ENCODE data around the gene SLC35G3.

SLC35G3 gene

GRCh38 chr17:35191001-35191695 lies 3.0 kb downstream of the SLC35G3 start:
- no peak for DNase-seq (ENCODE audit: low read depth in 1 of 2, low spot score in 1 of 2)
- TF ChIP-seq SPI1 (IDR thresholded peaks at IDR 0.05; ENCODE audit: borderline replicate concordance, low read depth) (no peak), POLR2AphosphoS5 (IDR thresholded peaks at IDR 0.05; ENCODE audit: low read depth) (no peak), GABPA (IDR thresholded peaks at IDR 0.05; ENCODE audit: low read depth) (no peak)
- TF ChIP-seq, protein P1, sequence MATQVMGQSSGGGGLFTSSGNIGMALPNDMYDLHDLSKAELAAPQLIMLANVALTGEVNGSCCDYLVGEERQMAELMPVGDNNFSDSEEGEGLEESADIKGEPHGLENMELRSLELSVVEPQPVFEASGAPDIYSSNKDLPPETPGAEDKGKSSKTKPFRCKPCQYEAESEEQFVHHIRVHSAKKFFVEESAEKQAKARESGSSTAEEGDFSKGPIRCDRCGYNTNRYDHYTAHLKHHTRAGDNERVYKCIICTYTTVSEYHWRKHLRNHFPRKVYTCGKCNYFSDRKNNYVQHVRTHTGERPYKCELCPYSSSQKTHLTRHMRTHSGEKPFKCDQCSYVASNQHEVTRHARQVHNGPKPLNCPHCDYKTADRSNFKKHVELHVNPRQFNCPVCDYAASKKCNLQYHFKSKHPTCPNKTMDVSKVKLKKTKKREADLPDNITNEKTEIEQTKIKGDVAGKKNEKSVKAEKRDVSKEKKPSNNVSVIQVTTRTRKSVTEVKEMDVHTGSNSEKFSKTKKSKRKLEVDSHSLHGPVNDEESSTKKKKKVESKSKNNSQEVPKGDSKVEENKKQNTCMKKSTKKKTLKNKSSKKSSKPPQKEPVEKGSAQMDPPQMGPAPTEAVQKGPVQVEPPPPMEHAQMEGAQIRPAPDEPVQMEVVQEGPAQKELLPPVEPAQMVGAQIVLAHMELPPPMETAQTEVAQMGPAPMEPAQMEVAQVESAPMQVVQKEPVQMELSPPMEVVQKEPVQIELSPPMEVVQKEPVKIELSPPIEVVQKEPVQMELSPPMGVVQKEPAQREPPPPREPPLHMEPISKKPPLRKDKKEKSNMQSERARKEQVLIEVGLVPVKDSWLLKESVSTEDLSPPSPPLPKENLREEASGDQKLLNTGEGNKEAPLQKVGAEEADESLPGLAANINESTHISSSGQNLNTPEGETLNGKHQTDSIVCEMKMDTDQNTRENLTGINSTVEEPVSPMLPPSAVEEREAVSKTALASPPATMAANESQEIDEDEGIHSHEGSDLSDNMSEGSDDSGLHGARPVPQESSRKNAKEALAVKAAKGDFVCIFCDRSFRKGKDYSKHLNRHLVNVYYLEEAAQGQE (IDR thresholded peaks at IDR 0.05; ENCODE audit: insufficient replicate concordance, low read depth), result no peak
- TF ChIP-seq, protein P2, sequence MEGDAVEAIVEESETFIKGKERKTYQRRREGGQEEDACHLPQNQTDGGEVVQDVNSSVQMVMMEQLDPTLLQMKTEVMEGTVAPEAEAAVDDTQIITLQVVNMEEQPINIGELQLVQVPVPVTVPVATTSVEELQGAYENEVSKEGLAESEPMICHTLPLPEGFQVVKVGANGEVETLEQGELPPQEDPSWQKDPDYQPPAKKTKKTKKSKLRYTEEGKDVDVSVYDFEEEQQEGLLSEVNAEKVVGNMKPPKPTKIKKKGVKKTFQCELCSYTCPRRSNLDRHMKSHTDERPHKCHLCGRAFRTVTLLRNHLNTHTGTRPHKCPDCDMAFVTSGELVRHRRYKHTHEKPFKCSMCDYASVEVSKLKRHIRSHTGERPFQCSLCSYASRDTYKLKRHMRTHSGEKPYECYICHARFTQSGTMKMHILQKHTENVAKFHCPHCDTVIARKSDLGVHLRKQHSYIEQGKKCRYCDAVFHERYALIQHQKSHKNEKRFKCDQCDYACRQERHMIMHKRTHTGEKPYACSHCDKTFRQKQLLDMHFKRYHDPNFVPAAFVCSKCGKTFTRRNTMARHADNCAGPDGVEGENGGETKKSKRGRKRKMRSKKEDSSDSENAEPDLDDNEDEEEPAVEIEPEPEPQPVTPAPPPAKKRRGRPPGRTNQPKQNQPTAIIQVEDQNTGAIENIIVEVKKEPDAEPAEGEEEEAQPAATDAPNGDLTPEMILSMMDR (IDR thresholded peaks at IDR 0.05; ENCODE audit: insufficient read depth, low read length), result no peak
- Histone ChIP-seq H3K27ac (replicated peaks) (no peak overlapping the region), H3K27me3 (ENCODE audit: insufficient read depth, poor library complexity, severe bottlenecking) (no peaks in the 10 kb centered on the region), H3K4me3 (replicated peaks; ENCODE audit: insufficient read depth, low read length) (no peak overlapping the region)

GRCh38 chr17:35189291-35189690 lies 4.9 kb downstream of the SLC35G3 start:
- Histone ChIP-seq H3K4me3 (replicated peaks; ENCODE audit: insufficient read depth, low read length) (no peak overlapping the region), H3K27me3 (ENCODE audit: insufficient read depth, poor library complexity, severe bottlenecking) (no peaks in the 10 kb centered on the region), H3K27ac (replicated peaks) (no peak overlapping the region)
- peak; percentile 8 to 58 for DNase-seq (ENCODE audit: low read depth in 1 of 2, low spot score in 1 of 2)
- no peak for TF ChIP-seq GABPA (IDR thresholded peaks at IDR 0.05; ENCODE audit: low read depth)
- TF ChIP-seq SPI1 (IDR thresholded peaks at IDR 0.05; ENCODE audit: borderline replicate concordance, low read depth), result peak; percentile 30; the same call in 1 of the 2 replicates

GRCh38 chr17:35188111-35188510 lies 6.1 kb downstream of the SLC35G3 start:
- Histone ChIP-seq H3K27me3 (ENCODE audit: insufficient read depth, poor library complexity, severe bottlenecking) (no peaks in the 10 kb centered on the region), H3K4me3 (replicated peaks; ENCODE audit: insufficient read depth, low read length) (no peak overlapping the region), H3K27ac (replicated peaks) (no peak overlapping the region)
- DNase-seq (ENCODE audit: low read depth in 1 of 2, low spot score in 1 of 2), result no peak
- no peak for TF ChIP-seq SPI1 (IDR thresholded peaks at IDR 0.05; ENCODE audit: borderline replicate concordance, low read depth)
- TF ChIP-seq, protein P2 (IDR thresholded peaks at IDR 0.05; ENCODE audit: insufficient read depth, low read length), result no peak
- TF ChIP-seq GABPA (IDR thresholded peaks at IDR 0.05; ENCODE audit: low read depth), result no peak
- TF ChIP-seq POLR2AphosphoS5 (IDR thresholded peaks at IDR 0.05; ENCODE audit: low read depth), result no peak

GRCh38 chr17:35187481-35187880 lies 6.7 kb downstream of the SLC35G3 start:
- no peaks in the 10 kb centered on the region for H3K27me3 ChIP-seq (ENCODE audit: insufficient read depth, poor library complexity, severe bottlenecking)
- TF ChIP-seq, protein P1 (IDR thresholded peaks at IDR 0.05; ENCODE audit: insufficient replicate concordance, low read depth), result no peak
- no peak overlapping the region for H3K4me3 ChIP-seq (replicated peaks; ENCODE audit: insufficient read depth, low read length)
- H3K27ac ChIP-seq (replicated peaks), result no peak overlapping the region
- no peak for DNase-seq (ENCODE audit: low read depth in 1 of 2, low spot score in 1 of 2)

- Histone ChIP-seq H3K27me3 (ENCODE audit: insufficient read depth, poor library complexity, severe bottlenecking) (no peaks in the 10 kb centered on the region), H3K4me3 (replicated peaks; ENCODE audit: insufficient read depth, low read length) (no peak overlapping the region), H3K27ac (replicated peaks) (no peak overlapping the region)
- peak in 1 of 2 experiments; percentile 11 for DNase-seq (ENCODE audit: low read depth in 1 of 2, low spot score in 1 of 2)
- peak; percentile 45; the same call in 1 of the 2 replicates for TF ChIP-seq SPI1 (IDR thresholded peaks at IDR 0.05; ENCODE audit: borderline replicate concordance, low read depth)
- no peak for TF ChIP-seq POLR2AphosphoS5 (IDR thresholded peaks at IDR 0.05; ENCODE audit: low read depth)
These were observed 8.3 kb downstream of the SLC35G3 start for GRCh38 chr17:35185849-35186248.

Data from HL-60 (cell line).